Sigmoid colon (tissue), 7 donors: ENCODE data around the gene TIGIT. TPM values are rescaled to one million over a fixed set of nuclear protein-coding genes. Genes with fewer than 3 reads are reported as not detected.
A peak's percentile ranks its signal among the peaks of the same experiment; 100 is the strongest.

Experiments used
- DNase-seq: peaks from one replicate; pipeline ENCODE4 v3.0.0-alpha.2; 2019
- H3K27ac ChIP-seq, 4 donors: fragments of 200-600 bp; sonication (generic); one replicate each; pipeline ENCODE4 v1.5.1; 2016 to 2019; ENCODE audit warnings: mild to moderate bottlenecking in 1 of 4
- H3K27me3 ChIP-seq, 3 donors: fragments of 200-600 bp; sonication (generic); one replicate each; pipeline ENCODE4 v1.5.1; 2019; ENCODE audit warnings: mild to moderate bottlenecking in 1 of 3
- H3K36me3 ChIP-seq, 4 donors: fragments of 200-600 bp; sonication (generic); one replicate each; pipeline ENCODE4 v1.5.1; 2016 to 2019
- H3K4me1 ChIP-seq, 4 donors: fragments of 200-600 bp; sonication (generic); one replicate each; pipeline ENCODE4 v1.5.1; 2017 to 2019
- H3K4me3 ChIP-seq, 4 donors: fragments of 200-600 bp; sonication (generic); one replicate each; pipeline ENCODE4 v1.5.1; 2017 to 2019; ENCODE audit warnings: mild to moderate bottlenecking in 2 of 4, moderate library complexity in 1 of 4
- H3K9me3 ChIP-seq, 4 donors: fragments of 200-600 bp in 3 of 4; sonication (generic) in 3 of 4; one replicate each; pipeline versions ENCODE4 v1.5.1 to v1.6.1; 2013 to 2019
- EP300 ChIP-seq, 4 donors: sonication (generic); formaldehyde crosslinking; IDR thresholded peaks; one replicate each; pipeline ENCODE4 v1.6.1; 2017; ENCODE audit warnings: antibody characterized with exemption in 4 of 4
- POLR2A ChIP-seq, 2 donors: fragments of 450-650 bp; IDR thresholded peaks; one replicate each; pipeline ENCODE4 v1.6.1; 2016; ENCODE audit warnings: antibody characterized with exemption in 2 of 2, mild to moderate bottlenecking in 2 of 2, moderate library complexity in 2 of 2
- POLR2AphosphoS5 ChIP-seq, 4 donors: sonication (generic); formaldehyde crosslinking; IDR thresholded peaks; one replicate each; pipeline ENCODE4 v1.6.1; 2017; ENCODE audit warnings: antibody characterized with exemption in 4 of 4
- WGBS, 2 donors: extraction: QIAGEN DNeasy Blood & Tissue Kit; methylation state at CpG; one replicate each; pipeline ENCODE4 v1.1.7; 2013; 5-methylcytosine and 5-hydroxymethylcytosine counted together
- intact Hi-C: fragments of 100-400 bp; cut with DNase I; formaldehyde crosslinking; loops from one replicate; pipeline ENCODE4 v1.15.1; 2023
- polyA plus RNA-seq, 3 donors: library from polyadenylated mRNA; stranded (reverse); fragments of 200-250 nt; gene quantifications; one replicate each; pipeline ENCODE4 v1.2.3, GENCODE V29; 2013
- total RNA-seq, 4 donors: library from RNA; depleted of rRNA; stranded (reverse); fragments of >200 nt; gene quantifications; one replicate each; pipeline ENCODE4 v1.1.0, GENCODE V29; 2016
- TF ChIP-seq, protein P1 (sequence below), 4 experiments: fragments of 450-650 bp in 3 of 4; fragments of 200-600 bp in 1 of 4; IDR thresholded peaks; one replicate each; pipeline ENCODE4 v1.5.1; 2016 to 2019; ENCODE audit warnings: antibody characterized with exemption in 4 of 4, mild to moderate bottlenecking in 3 of 4, moderate library complexity in 2 of 4
- donor health status: healthy with polysubstance abuse.
- donor health status: Bipolar disorder and iron deficiency.
- donor health status: healthy.

The TIGIT gene
- total and polyA plus RNA-seq, 7 donors: 0.33 to 7.9 TPM; not detected in 5

DNA sequence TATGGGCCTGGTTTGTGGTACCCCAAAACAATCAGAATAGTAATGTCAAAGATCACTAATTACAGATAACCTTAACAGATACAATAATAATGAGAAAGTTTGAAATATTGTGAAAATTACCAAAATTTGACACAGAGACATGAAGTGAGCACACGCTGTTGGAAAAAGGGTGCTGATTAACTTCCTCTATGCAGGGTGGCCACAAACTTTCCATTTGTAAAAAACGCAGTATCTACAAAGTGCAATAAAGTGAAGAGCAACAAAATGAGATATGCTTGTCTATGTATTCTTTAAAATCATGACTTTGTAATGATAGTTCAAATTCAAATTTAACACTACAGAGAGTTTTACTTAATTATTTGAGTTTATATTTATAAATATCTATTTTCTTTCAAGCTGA lies 7.6 kb upstream of the TIGIT start:
- 71 to 79% methylated on average over 2 of the region's 2 CpGs for WGBS, 2 donors
- intact Hi-C loops: no loop called here
- Histone ChIP-seq H3K4me3 (no peak overlapping the region), H3K27me3 (no peaks in the 10 kb centered on the region), H3K9me3 (no peaks in the 10 kb centered on the region), H3K27ac (no peak overlapping the region), H3K4me1 (no peaks in the 10 kb centered on the region), H3K36me3 (no peaks in the 10 kb centered on the region)
- no peak for DNase-seq
- TF ChIP-seq EP300 (IDR thresholded peaks at IDR 0.05) (no peak), POLR2AphosphoS5 (IDR thresholded peaks at IDR 0.05) (no peak), POLR2A (IDR thresholded peaks at IDR 0.05) (no peak)
- TF ChIP-seq, protein P1, sequence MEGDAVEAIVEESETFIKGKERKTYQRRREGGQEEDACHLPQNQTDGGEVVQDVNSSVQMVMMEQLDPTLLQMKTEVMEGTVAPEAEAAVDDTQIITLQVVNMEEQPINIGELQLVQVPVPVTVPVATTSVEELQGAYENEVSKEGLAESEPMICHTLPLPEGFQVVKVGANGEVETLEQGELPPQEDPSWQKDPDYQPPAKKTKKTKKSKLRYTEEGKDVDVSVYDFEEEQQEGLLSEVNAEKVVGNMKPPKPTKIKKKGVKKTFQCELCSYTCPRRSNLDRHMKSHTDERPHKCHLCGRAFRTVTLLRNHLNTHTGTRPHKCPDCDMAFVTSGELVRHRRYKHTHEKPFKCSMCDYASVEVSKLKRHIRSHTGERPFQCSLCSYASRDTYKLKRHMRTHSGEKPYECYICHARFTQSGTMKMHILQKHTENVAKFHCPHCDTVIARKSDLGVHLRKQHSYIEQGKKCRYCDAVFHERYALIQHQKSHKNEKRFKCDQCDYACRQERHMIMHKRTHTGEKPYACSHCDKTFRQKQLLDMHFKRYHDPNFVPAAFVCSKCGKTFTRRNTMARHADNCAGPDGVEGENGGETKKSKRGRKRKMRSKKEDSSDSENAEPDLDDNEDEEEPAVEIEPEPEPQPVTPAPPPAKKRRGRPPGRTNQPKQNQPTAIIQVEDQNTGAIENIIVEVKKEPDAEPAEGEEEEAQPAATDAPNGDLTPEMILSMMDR (IDR thresholded peaks at IDR 0.05): no peak

DNA sequence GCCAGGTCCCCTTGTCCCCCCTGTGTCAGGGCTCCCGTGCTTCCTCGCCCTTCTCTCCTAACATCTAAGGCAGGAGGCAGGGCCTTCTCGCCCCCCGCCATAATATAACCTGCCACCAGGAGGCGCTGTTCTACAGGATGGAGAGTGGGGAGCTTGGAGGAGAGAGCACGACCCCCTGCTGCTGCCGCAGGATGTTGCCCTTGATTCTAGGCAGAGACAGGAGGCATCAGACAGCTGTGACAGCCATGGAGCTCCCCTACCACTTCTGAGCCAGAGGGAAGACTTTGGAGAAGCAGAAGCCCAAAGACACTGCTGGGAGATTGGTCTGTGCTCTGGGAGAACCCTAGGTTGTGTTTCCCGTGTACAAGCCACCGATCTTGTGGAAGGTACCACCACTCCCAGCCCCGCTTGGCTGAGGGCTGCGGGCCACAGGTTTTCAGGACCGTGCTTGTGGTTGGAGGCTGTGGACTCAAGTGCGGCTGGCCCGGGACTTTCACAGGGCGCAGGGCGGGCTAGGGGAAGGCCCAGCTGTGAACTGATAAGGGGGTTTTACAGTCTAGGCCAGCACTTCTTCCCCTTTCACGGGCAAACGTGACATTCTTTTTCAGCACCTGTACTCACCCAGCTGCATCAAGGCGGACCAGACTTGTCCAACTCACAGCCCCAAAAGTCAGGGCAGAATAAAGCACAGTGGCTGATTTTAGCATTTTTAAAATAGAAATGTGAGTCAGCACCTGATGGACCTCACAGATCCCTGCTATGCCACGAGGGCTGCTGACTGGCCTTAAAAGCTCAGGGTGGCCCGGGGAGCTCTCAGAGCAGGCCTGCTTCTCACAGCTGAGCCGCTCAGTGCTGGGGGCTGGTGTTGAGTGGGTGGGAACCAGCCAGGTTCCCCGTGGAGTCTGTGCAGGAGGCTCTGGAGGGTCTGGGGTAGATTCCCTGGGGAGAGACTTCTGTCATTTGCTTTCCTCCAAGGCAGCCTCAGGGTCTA lies 2.6 kb upstream of the TIGIT start:
- Histone ChIP-seq H3K27me3 (no peaks in the 10 kb centered on the region), H3K27ac (no peak overlapping the region), H3K4me1 (no peaks in the 10 kb centered on the region), H3K9me3 (no peaks in the 10 kb centered on the region), H3K36me3 (no peaks in the 10 kb centered on the region), H3K4me3 (no peak overlapping the region)
- TF ChIP-seq POLR2AphosphoS5 (IDR thresholded peaks at IDR 0.05): no peak
- TF ChIP-seq, protein P1 (IDR thresholded peaks at IDR 0.05): peak in 3 of 4 experiments; percentile 38 to 51 (median 48)
- peak; percentile 67 for DNase-seq
- 38 to 54% methylated on average over 23 of the region's 23 CpGs for WGBS, 2 donors
- intact Hi-C loops: no loop called here

DNA sequence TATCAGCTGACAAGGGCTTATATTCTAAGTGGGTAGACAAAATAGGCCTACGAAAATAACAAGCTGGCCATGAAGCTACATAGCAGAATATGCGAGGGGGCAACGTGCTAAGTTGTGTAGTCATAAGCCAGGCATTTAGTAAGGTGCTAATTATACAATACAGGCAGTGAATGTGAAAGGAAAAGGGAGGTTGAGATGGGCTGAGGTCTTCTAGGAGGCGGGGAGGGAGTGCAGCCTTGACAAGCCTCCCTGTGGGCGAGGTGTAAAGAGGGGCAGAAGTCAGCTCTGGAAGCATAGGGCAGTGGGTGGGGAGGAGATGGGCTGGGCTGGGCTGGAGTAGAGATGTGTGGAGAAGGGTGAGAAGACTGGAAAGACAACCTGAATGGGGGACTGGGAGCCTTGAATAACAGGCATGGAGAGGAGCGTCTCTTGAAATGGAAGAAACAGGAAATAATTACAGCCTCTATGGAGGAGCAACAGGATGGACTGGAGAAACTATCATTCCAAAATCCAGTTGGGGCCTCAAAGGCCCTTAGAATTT lies 1.2 kb downstream of the TIGIT start:
- no peaks in the 10 kb centered on the region for H3K36me3 ChIP-seq
- H3K9me3 ChIP-seq: no peaks in the 10 kb centered on the region
- H3K4me1 ChIP-seq: no peaks in the 10 kb centered on the region
- TF ChIP-seq, protein P1 (IDR thresholded peaks at IDR 0.05): no peak
- TF ChIP-seq POLR2A (IDR thresholded peaks at IDR 0.05) (no peak), POLR2AphosphoS5 (IDR thresholded peaks at IDR 0.05) (no peak), EP300 (IDR thresholded peaks at IDR 0.05) (no peak)
- H3K27me3 ChIP-seq: no peaks in the 10 kb centered on the region
- intact Hi-C loops: no loop called here
- DNase-seq: no peak
- H3K27ac ChIP-seq: no peak overlapping the region
- H3K4me3 ChIP-seq: no peak overlapping the region
- WGBS, 2 donors: 77 to 85% methylated on average over 6 of the region's 6 CpGs

DNA sequence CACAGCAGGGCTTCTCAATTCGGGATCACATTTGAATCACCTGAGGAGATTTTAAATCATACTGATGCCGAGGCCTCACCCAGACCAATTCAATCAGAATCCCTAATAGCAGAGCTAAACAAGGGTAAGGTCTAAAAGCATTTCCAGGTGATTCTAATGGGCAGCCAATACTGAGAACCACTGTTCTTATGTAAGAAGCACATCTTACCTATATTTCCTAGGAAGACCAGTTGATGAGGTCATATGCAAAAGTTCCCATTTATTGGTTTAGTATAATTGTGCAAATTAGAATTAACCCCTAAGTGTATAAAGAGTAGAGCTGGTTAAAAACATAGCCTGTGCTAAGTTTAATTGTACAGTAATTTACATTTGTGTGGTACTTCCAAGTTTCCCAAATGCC lies 2.1 kb downstream of the TIGIT start:
- WGBS, 2 donors: 86 to 88% methylated on average over 2 of the region's 2 CpGs
- no peaks in the 10 kb centered on the region for H3K36me3 ChIP-seq
- no peaks in the 10 kb centered on the region for H3K27me3 ChIP-seq
- intact Hi-C loops: no loop called here
- H3K4me1 ChIP-seq: no peaks in the 10 kb centered on the region
- no peak for DNase-seq
- no peak overlapping the region for H3K27ac ChIP-seq
- TF ChIP-seq POLR2AphosphoS5 (IDR thresholded peaks at IDR 0.05) (no peak), POLR2A (IDR thresholded peaks at IDR 0.05) (no peak), EP300 (IDR thresholded peaks at IDR 0.05) (no peak)
- TF ChIP-seq, protein P1 (IDR thresholded peaks at IDR 0.05): no peak
- H3K9me3 ChIP-seq: no peaks in the 10 kb centered on the region
- no peak overlapping the region for H3K4me3 ChIP-seq
